HEK293T (cell line): Measurements from ENCODE around the gene ADAMTS12.

Experiments
- CTCF ChIA-PET: fragments of 350-600 bp; formaldehyde crosslinking; extraction: SDS; loops from one replicate; lab custom pipeline; 2021; ENCODE audit warnings: antibody characterized with exemption, inconsistent platforms; lab: Yijun Ruan, JAX
- POLR2A ChIA-PET: fragments of 350-600 bp; formaldehyde crosslinking; extraction: SDS; loops from one replicate; lab custom pipeline; 2020; ENCODE audit warnings: antibody characterized with exemption, inconsistent platforms; lab: Yijun Ruan, JAX
- DNase-seq: peaks from one replicate; pipeline ENCODE4 v3.0.0; 2012; ENCODE audit warnings: mixed read lengths; ENCODE audit errors: extremely low spot score
- ARNT ChIP-seq: fragments of 450-650 bp; IDR thresholded peaks from 2 replicates; pipeline ENCODE4 v1.6.1; 2017; ENCODE audit warnings: mild to moderate bottlenecking
- BHLHE40 ChIP-seq: fragments of 450-650 bp; IDR thresholded peaks from 2 replicates; pipeline ENCODE4 v1.6.1; 2016; ENCODE audit warnings: mild to moderate bottlenecking, moderate library complexity, borderline replicate concordance
- CTBP1 ChIP-seq: fragments of 450-650 bp; IDR thresholded peaks from 2 replicates; pipeline ENCODE4 v1.6.1; 2016; ENCODE audit warnings: borderline replicate concordance
- ELF4 ChIP-seq: fragments of 450-650 bp; IDR thresholded peaks from 2 replicates; pipeline ENCODE4 v1.6.1; 2017; ENCODE audit warnings: antibody characterized with exemption
- FOXA1 ChIP-seq: fragments of 450-650 bp; IDR thresholded peaks from 2 replicates; pipeline ENCODE4 v1.6.1; 2016; ENCODE audit warnings: mild to moderate bottlenecking
- FOXK2 ChIP-seq: fragments of 450-650 bp; IDR thresholded peaks from 2 replicates; pipeline ENCODE4 v1.6.1; 2016; ENCODE audit warnings: mild to moderate bottlenecking
- FOXM1 ChIP-seq: fragments of 450-650 bp; IDR thresholded peaks from 2 replicates; pipeline ENCODE4 v1.6.1; 2017; ENCODE audit warnings: mild to moderate bottlenecking, borderline replicate concordance
- HDGF ChIP-seq: fragments of 450-650 bp; IDR thresholded peaks from 2 replicates; pipeline ENCODE4 v1.6.1; 2017; ENCODE audit warnings: antibody characterized with exemption, borderline replicate concordance
- L3MBTL2 ChIP-seq: fragments of 450-650 bp; conservative IDR thresholded peaks from 2 replicates; pipeline ENCODE4 v1.6.1; 2016; ENCODE audit warnings: mild to moderate bottlenecking
- LEF1 ChIP-seq: fragments of 450-650 bp; IDR thresholded peaks from 2 replicates; pipeline ENCODE4 v1.6.1; 2017; ENCODE audit warnings: mild to moderate bottlenecking, borderline replicate concordance
- NFRKB ChIP-seq: fragments of 450-650 bp; IDR thresholded peaks from 2 replicates; pipeline ENCODE4 v1.6.1; 2016; ENCODE audit warnings: mild to moderate bottlenecking, moderate library complexity
- PKNOX1 ChIP-seq: fragments of 450-650 bp; IDR thresholded peaks from 2 replicates; pipeline ENCODE4 v1.6.1; 2016
- SP1 ChIP-seq: fragments of 450-650 bp; IDR thresholded peaks from 2 replicates; pipeline ENCODE4 v1.6.1; 2017
- SUZ12 ChIP-seq: fragments of 450-650 bp; IDR thresholded peaks from 2 replicates; pipeline ENCODE4 v1.6.1; 2016; ENCODE audit warnings: mild to moderate bottlenecking
- TARDBP ChIP-seq: fragments of 450-650 bp; IDR thresholded peaks from 2 replicates; pipeline ENCODE4 v1.6.1; 2016
- ZNF384 ChIP-seq: fragments of 450-650 bp; IDR thresholded peaks from 2 replicates; pipeline ENCODE4 v1.6.1; 2016

The ADAMTS12 gene

GRCh38 chr5:33738097-33738496 is 153.7 kb downstream of the ADAMTS12 start:
- CTCF ChIA-PET = no interaction called here
- DNase-seq = no peak
- POLR2A ChIA-PET = no interaction called here
- TF ChIP-seq NFRKB = no peak
- no peak for TF ChIP-seq SUZ12
- no peak for TF ChIP-seq BHLHE40
- TF ChIP-seq ARNT = no peak
- TF ChIP-seq ELF4 = no peak
- TF ChIP-seq TARDBP = no peak
- TF ChIP-seq HDGF = no peak
- no peak for TF ChIP-seq PKNOX1
- TF ChIP-seq CTBP1 = no peak
- no peak for TF ChIP-seq FOXK2
- no peak for TF ChIP-seq SP1
- no peak for TF ChIP-seq ZNF384
- no peak for TF ChIP-seq FOXM1

GRCh38 chr5:33737697-33738096 is 154.1 kb downstream of the ADAMTS12 start:
- ChIA-PET POLR2A (no interaction called here), CTCF (no interaction called here)
- TF ChIP-seq LEF1 = no peak
- DNase-seq = no peak

GRCh38 chr5:33737284-33737683 is 154.5 kb downstream of the ADAMTS12 start:
- TF ChIP-seq BHLHE40 (no peak), ZNF384 (no peak), FOXK2 (no peak), NFRKB (no peak), SP1 (no peak), SUZ12 (no peak)
- POLR2A ChIA-PET = no interaction called here
- DNase-seq = no peak
- CTCF ChIA-PET = no interaction called here

- DNase-seq = no peak
- ChIA-PET CTCF (no interaction called here), POLR2A (no interaction called here)
- TF ChIP-seq FOXK2 = no peak
- no peak for TF ChIP-seq NFRKB
- TF ChIP-seq TARDBP = no peak
Observed at GRCh38 chr5:33736510-33736909, 155.3 kb downstream of the ADAMTS12 start.

GRCh38 chr5:33735072-33735471 is 156.7 kb downstream of the ADAMTS12 start:
- ChIA-PET POLR2A (no interaction called here), CTCF (no interaction called here)
- no peak for TF ChIP-seq FOXM1
- no peak for TF ChIP-seq PKNOX1
- no peak for TF ChIP-seq ELF4
- TF ChIP-seq FOXK2 = no peak
- no peak for TF ChIP-seq BHLHE40
- TF ChIP-seq FOXA1 = no peak
- no peak for TF ChIP-seq ZNF384
- no peak for TF ChIP-seq NFRKB
- no peak for TF ChIP-seq L3MBTL2
- TF ChIP-seq CTBP1 = no peak
- no peak for TF ChIP-seq LEF1
- TF ChIP-seq HDGF = no peak
- no peak for TF ChIP-seq ARNT
- no peak for TF ChIP-seq SUZ12
- no peak for TF ChIP-seq SP1
- no peak for DNase-seq

GRCh38 chr5:33734537-33734936 is 157.3 kb downstream of the ADAMTS12 start:
- ChIA-PET CTCF (no interaction called here), POLR2A (no interaction called here)
- no peak for DNase-seq
- TF ChIP-seq NFRKB (no peak), TARDBP (no peak), HDGF (no peak), FOXK2 (no peak), BHLHE40 (no peak), ELF4 (no peak), FOXA1 (no peak)

- ChIA-PET POLR2A (no interaction called here), CTCF (no interaction called here)
- TF ChIP-seq TARDBP (no peak), ELF4 (no peak), FOXM1 (no peak), L3MBTL2 (no peak)
- DNase-seq = no peak
Observed at GRCh38 chr5:33733225-33733624, 158.6 kb downstream of the ADAMTS12 start.

- CTCF ChIA-PET = no interaction called here
- POLR2A ChIA-PET = no interaction called here
- DNase-seq = no peak
- TF ChIP-seq LEF1 (no peak), CTBP1 (no peak), L3MBTL2 (no peak), NFRKB (no peak), TARDBP (no peak)
Observed at GRCh38 chr5:33726422-33727165, 165.2 kb downstream of the ADAMTS12 start.
